Endothelial cell of umbilical vein (primary cell): ENCODE results near the gene USP25. TPM values are rescaled to one million over a fixed set of nuclear protein-coding genes. Genes with fewer than 3 reads are reported as not detected.

ENCODE experiments used
- BruUV-seq: library from RNA; stranded (reverse); fragments of 400-500 nt; replicated peaks from 2 replicates; lab custom pipeline; 2021; lab: Mats Ljungman, UMichigan
- CTCF ChIA-PET: fragments of 300-600, 350-600 bp; sonication (Branson Sonifier 250); formaldehyde crosslinking; loops from one replicate; lab custom pipeline; 2021; ENCODE audit warnings: antibody characterized with exemption, inconsistent platforms; lab: Charles Lee
- POLR2A ChIA-PET: fragments of 300-600, 350-600 bp; sonication (Branson Sonifier 250); formaldehyde crosslinking; loops from one replicate; lab custom pipeline; 2021; ENCODE audit warnings: antibody characterized with exemption, inconsistent platforms; lab: Charles Lee
- DNase-seq: peaks from one replicate; pipeline ENCODE4 v3.0.0-alpha.2; 2011; ENCODE audit warnings: low read depth, low spot score
- FAIRE-seq: peaks from 2 replicates; lab custom pipeline; 2011; peaks lifted over from hg19 to GRCh38; lab: Jason Lieb, UNC
- H2AFZ ChIP-seq: 2 replicates; pipeline ENCODE4 v1.6.0; 2012; ENCODE audit warnings: low read depth, low read length, control low read depth, inconsistent platforms
- H3K27ac ChIP-seq: 2 replicates; pipeline ENCODE4 v1.5.1; 2011; ENCODE audit warnings: low read depth, mild to moderate bottlenecking, control low read depth, low read length, moderate library complexity; ENCODE audit not compliant: insufficient read depth
- H3K27me3 ChIP-seq, 2 experiments: 2 replicates each; pipeline versions ENCODE4 v1.6.0 to v1.6.1; 2011; ENCODE audit warnings: low read length in 2 of 2, mixed read lengths in 1 of 2; ENCODE audit not compliant: control insufficient read depth in 2 of 2, insufficient read depth in 2 of 2
- H3K36me3 ChIP-seq, 2 experiments: 2 replicates in 1 of 2; 3 replicates in 1 of 2; pipeline ENCODE4 v1.5.1; 2011; ENCODE audit warnings: low read length in 2 of 2, mild to moderate bottlenecking in 1 of 2, moderate library complexity in 1 of 2; ENCODE audit not compliant: control insufficient read depth in 2 of 2, insufficient read depth in 2 of 2; ENCODE audit errors: extremely low read depth in 1 of 2
- H3K4me1 ChIP-seq: 3 replicates; pipeline ENCODE4 v1.5.1; 2011; ENCODE audit warnings: mild to moderate bottlenecking, low read length; ENCODE audit not compliant: control insufficient read depth, insufficient read depth; ENCODE audit errors: extremely low read depth
- H3K4me2 ChIP-seq: 2 replicates; pipeline ENCODE4 v1.6.1; 2011; ENCODE audit warnings: low read length, control low read depth, mixed read lengths; ENCODE audit not compliant: insufficient read depth
- H3K4me3 ChIP-seq, 3 experiments: fragments of 200-600 bp in 1 of 3; sonication (generic), shearing (Covaris generic) in 1 of 3; replicated peaks in 1 of 3; 2 replicates each; pipeline ENCODE4 v1.5.1; 2011 to 2016; ENCODE audit warnings: control low read depth in 3 of 3, low read length in 3 of 3, mild to moderate bottlenecking in 2 of 3, inconsistent platforms in 1 of 3, low read depth in 1 of 3, moderate library complexity in 1 of 3; ENCODE audit not compliant: insufficient read depth in 1 of 3
- H3K79me2 ChIP-seq: 2 replicates; pipeline ENCODE4 v1.6.0; 2012; ENCODE audit warnings: low read length, inconsistent platforms; ENCODE audit not compliant: control insufficient read depth, insufficient read depth
- H3K9ac ChIP-seq: replicated peaks from 2 replicates; pipeline ENCODE3; 2011; ENCODE audit warnings: low read length, control low read depth; ENCODE audit not compliant: insufficient read depth; ENCODE audit errors: extremely low read depth
- H3K9me1 ChIP-seq: replicated peaks from 3 replicates; pipeline ENCODE4 v1.6.0; 2011; ENCODE audit warnings: mild to moderate bottlenecking, low read length; ENCODE audit not compliant: control insufficient read depth, insufficient read depth; ENCODE audit errors: extremely low read depth
- H3K9me3 ChIP-seq: replicated peaks from 2 replicates; pipeline ENCODE4 v1.5.1; 2012; ENCODE audit warnings: low read length, inconsistent platforms; ENCODE audit not compliant: control insufficient read depth, insufficient read depth
- H4K20me1 ChIP-seq: replicated peaks from 2 replicates; pipeline ENCODE3; 2011; ENCODE audit warnings: mild to moderate bottlenecking, low read length; ENCODE audit not compliant: control insufficient read depth, insufficient read depth; ENCODE audit errors: extremely low read depth
- CTCF ChIP-seq, 2 donors: IDR thresholded peaks; 1 replicate in 1 of 2; 2 replicates in 1 of 2; pipeline ENCODE4 v1.5.1; 2011; ENCODE audit warnings: low read length in 2 of 2, mild to moderate bottlenecking in 2 of 2, moderate library complexity in 2 of 2, control low read depth in 1 of 2, inconsistent platforms in 1 of 2, low read depth in 1 of 2; ENCODE audit not compliant: insufficient read depth in 1 of 2; ENCODE audit errors: extremely low read depth in 1 of 2
- EZH2 ChIP-seq: IDR thresholded peaks from 2 replicates; pipeline ENCODE4 v1.6.1; 2012; ENCODE audit warnings: borderline replicate concordance, low read depth, mild to moderate bottlenecking, moderate library complexity, low read length, inconsistent platforms; ENCODE audit not compliant: severe bottlenecking
- FOS ChIP-seq: IDR thresholded peaks from 2 replicates; pipeline ENCODE4 v1.6.1; 2011; ENCODE audit warnings: mild to moderate bottlenecking, low read length, moderate library complexity, borderline replicate concordance; ENCODE audit not compliant: insufficient read depth
- GATA2 ChIP-seq: IDR thresholded peaks from 2 replicates; pipeline ENCODE4 v1.7.0; 2011; ENCODE audit warnings: low read depth, mild to moderate bottlenecking, moderate library complexity, mixed read lengths, low read length; ENCODE audit not compliant: insufficient read length, insufficient read depth
- JUN ChIP-seq: IDR thresholded peaks from 2 replicates; pipeline ENCODE4 v1.6.1; 2011; ENCODE audit warnings: borderline replicate concordance, low read depth; ENCODE audit not compliant: insufficient read length, insufficient read depth
- MAX ChIP-seq: IDR thresholded peaks from 2 replicates; pipeline ENCODE4 v1.6.1; 2011; ENCODE audit not compliant: insufficient read depth, insufficient read length
- MYC ChIP-seq: IDR thresholded peaks from one replicate; pipeline ENCODE4 v1.6.1; 2011; ENCODE audit warnings: mild to moderate bottlenecking, low read depth, low read length
- POLR2A ChIP-seq: IDR thresholded peaks from 2 replicates; pipeline ENCODE4 v1.6.1; 2012; ENCODE audit warnings: low read depth, mild to moderate bottlenecking, control low read depth, low read length
- POLR2AphosphoS5 ChIP-seq: IDR thresholded peaks from 2 replicates; pipeline ENCODE4 v1.6.1; 2012; ENCODE audit warnings: low read depth, mild to moderate bottlenecking, control low read depth, low read length, moderate library complexity; ENCODE audit not compliant: insufficient read depth
- dilution Hi-C: fragments of 300-500 bp; cut with MboI; formaldehyde crosslinking; loops from one replicate; pipeline ENCODE4 v1.15.0; 2019; ENCODE audit warnings: low sequenced_read_pairs; ENCODE audit not compliant: extremely low pct_ligation_motif_present
- intact Hi-C: fragments of 100-400 bp; cut with micrococcal nuclease; formaldehyde crosslinking; loops from one replicate; pipeline ENCODE4 v1.10.0; 2022
- polyA plus RNA-seq, 4 experiments: library from polyadenylated mRNA; depleted of rRNA in 3 of 4; stranded (reverse) in 3 of 4; unstranded in 1 of 4; fragments of >200 nt; gene quantifications; 2 replicates each; pipeline versions ENCODE4 v1.2.1 to v1.2.3, GENCODE V29; 2011 to 2012; ENCODE audit warnings: missing spikeins in 1 of 4
- total RNA-seq: library from RNA; stranded (reverse); gene quantifications from 2 replicates; pipeline ENCODE4 v1.2.3, GENCODE V29; 2021

The USP25 gene
- total and polyA plus RNA-seq, 2 donors (not counting 3 experiments of a cell fraction or from before 2014, with no cell fraction given) = 14.4 to 67.5 TPM

- POLR2A ChIA-PET = no interaction called here
- Histone ChIP-seq H3K27me3 (no peaks in the 10 kb centered on the region), H3K9ac (no peak overlapping the region), H3K27ac (peak overlapping the region; percentile 33), H3K4me1 (peaks cover 29% of the 10 kb centered on the region), H4K20me1 (no peaks in the 10 kb centered on the region), H3K79me2 (peaks cover 2% of the 10 kb centered on the region), H2AFZ (no peak overlapping the region), H3K36me3 (peaks cover 0 to 9% of the 10 kb centered on the region in 2 experiments), H3K4me2 (no peak overlapping the region), H3K9me1 (no peaks in the 10 kb centered on the region), H3K4me3 (no peak overlapping the region), H3K9me3 (no peaks in the 10 kb centered on the region)
- DNase-seq (no peak), FAIRE-seq (no peak)
- TF ChIP-seq CTCF (IDR thresholded peaks at IDR 0.05; ENCODE audit: extremely low read depth in 1 of 2, insufficient read depth in 1 of 2, low read depth in 1 of 2, low read length in 2 of 2) (no peak), EZH2 (no peak), FOS (no peak), MAX (no peak), MYC (no peak), POLR2A (no peak), GATA2 (no peak), JUN (no peak), POLR2AphosphoS5 (no peak)
- BruUV-seq = no TSS peak
- dilution Hi-C loops (no loop called here), intact Hi-C loops (loop anchor here (10.0 kb wide), 1 partner anchor 778 kb away; the partner anchor contains the start of gene NRIP1)
- CTCF ChIA-PET = interaction anchor here (0.6 to 1.2 kb wide), 2 partner anchors 22 to 1459 kb away, joined by 3 read pairs; partner anchors contain the start of gene HSPA13
Measured at GRCh38 chr21:15842565-15842880, 112.7 kb downstream of the USP25 start.
